CD8-positive, alpha-beta memory T cell (primary cell): ENCODE results near the gene MARK2. TPM values are rescaled to one million over a fixed set of nuclear protein-coding genes. Genes with fewer than 3 reads are reported as not detected.
A peak's percentile ranks its signal among the peaks of the same experiment; 100 is the strongest.
"Not testable (repeated sequence)": the region's sequence is repeated elsewhere in the genome, so short reads cannot be mapped to it uniquely, and the experiment has no call there.

Experiments used
- CTCF ChIA-PET: fragments of 350-600 bp; sonication (Branson Sonifier 250); formaldehyde crosslinking; loops from one replicate; lab custom pipeline; 2021; ENCODE audit warnings: antibody characterized with exemption; lab: Charles Lee
- POLR2A ChIA-PET: fragments of 350-600 bp; sonication (Branson Sonifier 250); formaldehyde crosslinking; loops from one replicate; lab custom pipeline; 2021; ENCODE audit warnings: antibody characterized with exemption; lab: Charles Lee
- DNase-seq, 5 donors: peaks; one replicate each; pipeline versions ENCODE4 v3.0.0 to v3.0.0-alpha.2; 2020 to 2022; ENCODE audit warnings: mixed read lengths in 1 of 5
- H3K27ac ChIP-seq: one replicate; pipeline ENCODE4 v1.7.0; 2013; ENCODE audit warnings: low read depth, mild to moderate bottlenecking, low read length, moderate library complexity
- H3K27me3 ChIP-seq: 2 replicates; pipeline ENCODE4 v1.7.0; 2013; ENCODE audit warnings: low read length, mild to moderate bottlenecking; ENCODE audit not compliant: insufficient read depth, poor library complexity, severe bottlenecking
- H3K36me3 ChIP-seq: 2 replicates; pipeline ENCODE4 v1.7.0; 2013; ENCODE audit warnings: mild to moderate bottlenecking, low read length, moderate library complexity; ENCODE audit not compliant: insufficient read depth
- H3K4me1 ChIP-seq: 2 replicates; pipeline ENCODE4 v1.7.0; 2013; ENCODE audit warnings: mild to moderate bottlenecking, low read length, moderate library complexity; ENCODE audit not compliant: insufficient read depth
- H3K4me3 ChIP-seq: 2 replicates; pipeline ENCODE4 v1.7.0; 2013; ENCODE audit warnings: mild to moderate bottlenecking, low read length
- H3K9me3 ChIP-seq: 2 replicates; pipeline ENCODE4 v1.7.0; 2013; ENCODE audit warnings: mild to moderate bottlenecking, low read length
- H3K27ac Mint-ChIP-seq, 8 donors: one replicate each; pipeline ENCODE4 v1.8.0; 2020 to 2021; ENCODE audit warnings: mixed read lengths in 8 of 8, mild to moderate bottlenecking in 6 of 8, inconsistent platforms in 3 of 8, moderate library complexity in 3 of 8
- H3K27me3 Mint-ChIP-seq, 2 donors: one replicate each; pipeline ENCODE4 v1.8.0; 2020 to 2021; ENCODE audit warnings: mixed read lengths in 2 of 2, mild to moderate bottlenecking in 1 of 2, moderate library complexity in 1 of 2
- H3K36me3 Mint-ChIP-seq, 3 donors: one replicate each; pipeline ENCODE4 v1.8.0; 2020 to 2021; ENCODE audit warnings: mixed read lengths in 3 of 3, inconsistent platforms in 1 of 3, mild to moderate bottlenecking in 1 of 3
- H3K4me1 Mint-ChIP-seq, 3 donors: one replicate each; pipeline ENCODE4 v1.8.0; 2020 to 2021; ENCODE audit warnings: mixed read lengths in 3 of 3, inconsistent platforms in 1 of 3, mild to moderate bottlenecking in 1 of 3
- H3K4me3 Mint-ChIP-seq, 7 donors: one replicate each; pipeline ENCODE4 v1.8.0; 2020 to 2021; ENCODE audit warnings: mixed read lengths in 7 of 7, mild to moderate bottlenecking in 6 of 7, moderate library complexity in 4 of 7, inconsistent platforms in 2 of 7
- H3K9me3 Mint-ChIP-seq, 5 donors: one replicate each; pipeline ENCODE4 v1.8.0; 2020 to 2022; ENCODE audit warnings: mixed read lengths in 5 of 5, mild to moderate bottlenecking in 3 of 5, moderate library complexity in 2 of 5, inconsistent platforms in 1 of 5
- polyA plus RNA-seq: library from polyadenylated mRNA; unstranded; fragments of 300-500 nt; fragmentation: Illumina TruSeq; gene quantifications from one replicate; pipeline ENCODE4 v1.2.3, GENCODE V29; 2021
- total RNA-seq, 2 experiments: library from RNA; stranded (reverse); gene quantifications; one replicate each; pipeline ENCODE4 v1.2.3, GENCODE V29; 2021

The MARK2 gene
- total and polyA plus RNA-seq, 3 experiments from 2014 or later = 34.5 to 72.5 (median 38.0) TPM

DNA sequence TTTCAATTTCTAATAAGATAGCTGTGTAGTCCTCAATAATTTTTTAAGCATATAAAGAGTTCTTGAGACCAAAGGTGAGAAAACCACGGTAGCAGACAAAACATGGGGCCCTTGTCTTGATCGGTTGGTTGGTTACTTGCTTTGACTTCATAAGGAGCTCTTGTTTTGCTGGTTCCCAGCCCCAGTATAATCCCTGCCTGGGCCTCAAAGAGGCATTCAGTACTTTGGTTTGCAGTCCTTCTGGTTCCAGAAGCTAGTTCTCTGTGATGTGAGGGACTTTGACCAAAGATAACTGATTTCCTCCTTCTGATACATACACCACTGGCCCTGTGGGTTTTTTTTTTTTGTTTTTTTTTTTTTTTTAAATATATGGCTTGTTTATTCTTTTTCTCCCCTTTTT lies 17.1 kb downstream of the MARK2 start:
- CTCF ChIA-PET = interaction anchor here (0.7 to 1.0 kb wide), 3 partner anchors 18 to 144 kb away, joined by 3 to 4 read pairs (median 3); no protein-coding TSS in a partner anchor
- POLR2A ChIA-PET = interaction anchor here (0.6 to 0.9 kb wide), 3 partner anchors 23 to 1184 kb away, joined by 3 to 4 read pairs (median 3); partner anchors contain the start of gene LBHD1
- Mint-ChIP-seq H3K4me3 (peak overlapping the region in 5 of 7 donors; percentile 26 to 83 (median 38)), H3K27me3 (peaks cover 0 to 2% of the 10 kb centered on the region in 2 donors), H3K27ac (peak overlapping the region in 5 of 8 donors; percentile 46 to 82 (median 54)), H3K36me3 (peaks cover 4 to 37% (median 10%) of the 10 kb centered on the region in 3 donors), H3K9me3 (no peaks in the 10 kb centered on the region), H3K4me1 (peaks cover 49 to 79% (median 70%) of the 10 kb centered on the region in 3 donors)
- Histone ChIP-seq H3K27ac (no peak overlapping the region), H3K4me1 (peaks cover 47% of the 10 kb centered on the region), H3K27me3 (no peaks in the 10 kb centered on the region), H3K36me3 (no peaks in the 10 kb centered on the region), H3K4me3 (no peak overlapping the region), H3K9me3 (no peaks in the 10 kb centered on the region)
- peak in 2 of 5 donors; percentile 33 to 53 for DNase-seq

DNA sequence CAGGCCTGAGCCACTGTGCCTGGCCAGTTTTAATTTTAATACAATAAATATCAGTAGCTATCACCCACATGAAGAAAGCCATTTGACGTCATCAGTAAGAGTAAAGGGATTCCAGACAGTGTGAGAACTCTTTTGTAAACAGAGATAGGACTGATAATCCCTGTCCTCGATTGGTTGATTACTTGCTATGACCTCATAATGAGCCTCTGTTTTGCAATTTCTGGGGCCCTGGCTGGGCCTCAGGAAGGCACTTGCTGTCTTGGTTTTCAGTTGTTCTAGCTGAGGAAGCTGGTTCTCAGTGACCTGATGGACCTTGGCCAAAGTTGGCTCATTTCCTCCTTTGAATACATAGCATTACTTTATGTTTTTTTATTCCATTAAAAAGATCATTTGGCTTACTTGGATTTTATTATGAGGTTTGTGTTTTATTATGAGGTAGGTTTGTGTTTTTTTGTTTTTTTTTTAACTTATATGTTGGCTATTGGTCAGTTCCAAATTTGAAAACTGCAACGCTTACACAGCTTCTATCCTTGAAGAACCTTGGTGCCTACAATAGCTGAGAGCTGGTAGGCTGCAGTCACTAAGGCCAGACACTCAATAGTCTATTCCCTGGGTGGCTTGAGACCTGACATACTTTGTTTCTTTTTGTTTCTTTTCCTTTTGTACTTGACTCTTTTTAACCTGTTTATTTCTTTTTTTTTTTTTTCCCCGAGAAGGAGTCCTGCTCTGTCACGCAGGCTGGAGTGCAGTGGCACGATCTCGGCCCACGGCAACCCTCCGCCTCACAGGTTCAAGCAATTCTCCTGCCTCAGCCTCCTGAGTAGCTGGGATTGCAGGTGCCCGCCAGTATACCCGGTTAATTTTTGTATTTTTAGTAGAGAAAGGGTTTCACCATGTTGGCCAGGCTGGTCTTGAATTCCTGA lies 20.0 kb downstream of the MARK2 start:
- ChIA-PET POLR2A (no interaction called here), CTCF (interaction anchor here (1.1 kb wide), 1 partner anchor 32 kb away, joined by 3 read pairs; no protein-coding TSS in a partner anchor)
- H3K9me3 Mint-ChIP-seq = no peaks in the 10 kb centered on the region

DNA sequence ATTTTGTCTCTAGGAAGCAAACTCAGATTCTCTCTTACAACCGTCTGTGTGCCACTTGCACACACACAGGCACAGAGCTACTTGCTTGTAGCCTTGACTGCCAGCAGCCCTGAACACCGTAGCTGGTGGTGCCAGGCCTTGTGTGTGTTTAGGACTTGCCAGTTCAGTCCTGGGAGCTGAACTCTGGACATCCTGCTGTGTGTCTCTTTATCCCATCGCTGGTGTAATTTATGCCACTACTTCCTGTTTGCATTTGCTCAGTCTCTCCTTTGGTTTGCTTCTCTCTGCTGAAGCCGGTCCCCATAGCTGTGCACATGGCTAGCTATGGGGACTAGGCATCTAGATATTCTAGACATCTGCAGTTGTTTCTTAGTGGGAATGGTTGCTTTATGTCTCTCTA lies 24.0 kb downstream of the MARK2 start:
- Mint-ChIP-seq H3K36me3 (peaks cover 0 to 35% (median 5%) of the 10 kb centered on the region in 3 donors), H3K4me1 (peaks cover 50 to 72% (median 66%) of the 10 kb centered on the region in 3 donors), H3K27me3 (no peaks in the 10 kb centered on the region), H3K4me3 (peak overlapping the region in 6 of 7 donors; percentile 3 to 78 (median 52)), H3K27ac (peak overlapping the region; percentile 33 to 89 (median 83)), H3K9me3 (no peaks in the 10 kb centered on the region)
- Histone ChIP-seq H3K27ac (no peak overlapping the region), H3K4me1 (peaks cover 47% of the 10 kb centered on the region), H3K36me3 (no peaks in the 10 kb centered on the region), H3K4me3 (no peak overlapping the region), H3K27me3 (no peaks in the 10 kb centered on the region), H3K9me3 (no peaks in the 10 kb centered on the region)
- DNase-seq = no peak
- CTCF ChIA-PET = interaction anchor here (1.1 to 1.9 kb wide), 7 partner anchors 10 to 137 kb away, joined by 3 to 5 read pairs (median 3); no protein-coding TSS in a partner anchor
- POLR2A ChIA-PET = no interaction called here

More for the DNA sequence above, 20.0 kb downstream of the MARK2 start:
- no peaks in the 10 kb centered on the region for H3K27me3 ChIP-seq
- no peaks in the 10 kb centered on the region for H3K36me3 ChIP-seq
- peaks cover 4 to 38% (median 6%) of the 10 kb centered on the region in 3 donors for H3K36me3 Mint-ChIP-seq
- H3K27ac ChIP-seq = no peak overlapping the region
- H3K9me3 ChIP-seq = no peaks in the 10 kb centered on the region
- peaks cover 43% of the 10 kb centered on the region for H3K4me1 ChIP-seq
- DNase-seq = no peak
- H3K4me3 ChIP-seq = no peak overlapping the region
- H3K27ac Mint-ChIP-seq = peak overlapping the region in 6 of 8 donors; percentile 22 to 82 (median 50)
- peaks cover 0 to 2% of the 10 kb centered on the region in 2 donors for H3K27me3 Mint-ChIP-seq
- peaks cover 42 to 72% (median 62%) of the 10 kb centered on the region in 3 donors for H3K4me1 Mint-ChIP-seq
- H3K4me3 Mint-ChIP-seq = peak overlapping the region in 1 of 7 donors; percentile 13

DNA sequence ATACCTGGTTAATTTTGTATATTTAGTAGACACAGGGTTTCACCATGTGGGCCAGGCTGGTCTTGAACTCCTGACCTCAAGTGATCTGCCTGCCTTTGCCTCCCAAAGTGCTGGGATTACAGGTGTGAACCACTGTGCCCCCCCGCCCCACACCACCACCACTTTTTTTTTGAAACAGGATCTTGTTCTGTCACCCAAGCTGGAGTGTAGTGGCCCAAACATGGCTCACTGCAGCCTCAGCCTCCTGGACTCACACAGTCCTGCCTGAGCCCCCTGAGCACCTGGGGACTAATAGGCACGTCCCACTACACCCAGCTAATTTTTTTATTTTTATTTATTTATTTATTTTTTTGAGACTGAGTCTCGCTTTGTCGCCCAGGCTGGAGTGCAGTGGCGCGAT lies 24.7 kb downstream of the MARK2 start:
- CTCF ChIA-PET = interaction anchor here (1.2 to 1.9 kb wide), 4 partner anchors 9 to 82 kb away, joined by 3 to 5 read pairs (median 4); no protein-coding TSS in a partner anchor
- POLR2A ChIA-PET = not testable (repeated sequence)
- H3K27ac Mint-ChIP-seq = peak overlapping the region in 4 of 8 donors; percentile 15 to 77 (median 28)

DNA sequence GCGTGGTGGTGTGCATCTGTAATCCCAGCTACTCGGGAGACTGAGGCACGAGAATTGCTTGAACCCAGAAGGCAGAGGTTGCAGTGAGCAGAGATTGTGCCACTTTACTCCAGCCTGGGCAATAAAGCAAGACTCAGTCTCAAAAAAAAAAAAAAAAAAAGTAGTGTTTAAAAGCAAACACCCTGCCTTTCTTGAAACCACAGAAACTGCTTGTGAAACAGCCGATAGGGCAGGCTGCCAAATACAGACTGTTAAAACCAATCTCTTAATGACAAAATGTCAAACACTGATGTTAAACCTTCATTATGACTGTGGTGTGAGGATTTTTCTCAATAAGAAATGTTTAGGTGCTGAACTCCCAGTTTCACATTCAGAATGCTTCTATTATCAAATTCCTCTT lies 27.3 kb downstream of the MARK2 start:
- Histone ChIP-seq H3K27ac (no peak overlapping the region), H3K27me3 (no peaks in the 10 kb centered on the region), H3K9me3 (no peaks in the 10 kb centered on the region), H3K36me3 (no peaks in the 10 kb centered on the region), H3K4me3 (no peak overlapping the region), H3K4me1 (peaks cover 76% of the 10 kb centered on the region)
- Mint-ChIP-seq H3K27me3 (no peaks in the 10 kb centered on the region), H3K9me3 (no peaks in the 10 kb centered on the region), H3K36me3 (peaks cover 0 to 36% (median 2%) of the 10 kb centered on the region in 3 donors), H3K27ac (peak overlapping the region; percentile 61 to 94 (median 84)), H3K4me3 (peak overlapping the region; percentile 18 to 78 (median 67)), H3K4me1 (peaks cover 73 to 82% (median 82%) of the 10 kb centered on the region in 3 donors)
- DNase-seq = peak; percentile 51 to 88 (median 79)
- POLR2A ChIA-PET = interaction anchor here (1.3 kb wide), 1 partner anchor 22 kb away, joined by 4 read pairs; no protein-coding TSS in a partner anchor
- CTCF ChIA-PET = interaction anchor here (1.4 to 2.0 kb wide), 4 partner anchors 29 to 338 kb away, joined by 4 to 7 read pairs (median 5); no protein-coding TSS in a partner anchor

More for the DNA sequence above, 24.7 kb downstream of the MARK2 start:
- DNase-seq, H3K36me3 ChIP-seq, H3K9me3 Mint-ChIP-seq, H3K9me3 ChIP-seq, H3K27ac ChIP-seq, H3K27me3 Mint-ChIP-seq, H3K4me3 ChIP-seq, H3K27me3 ChIP-seq: not testable (repeated sequence)
- peak overlapping the region in 2 of 7 donors; percentile 24 to 84 for H3K4me3 Mint-ChIP-seq
- peaks cover 51% of the 10 kb centered on the region for H3K4me1 ChIP-seq
- H3K36me3 Mint-ChIP-seq = peaks cover 0 to 38% (median 5%) of the 10 kb centered on the region in 3 donors
- H3K4me1 Mint-ChIP-seq = peaks cover 55 to 72% (median 69%) of the 10 kb centered on the region in 3 donors

DNA sequence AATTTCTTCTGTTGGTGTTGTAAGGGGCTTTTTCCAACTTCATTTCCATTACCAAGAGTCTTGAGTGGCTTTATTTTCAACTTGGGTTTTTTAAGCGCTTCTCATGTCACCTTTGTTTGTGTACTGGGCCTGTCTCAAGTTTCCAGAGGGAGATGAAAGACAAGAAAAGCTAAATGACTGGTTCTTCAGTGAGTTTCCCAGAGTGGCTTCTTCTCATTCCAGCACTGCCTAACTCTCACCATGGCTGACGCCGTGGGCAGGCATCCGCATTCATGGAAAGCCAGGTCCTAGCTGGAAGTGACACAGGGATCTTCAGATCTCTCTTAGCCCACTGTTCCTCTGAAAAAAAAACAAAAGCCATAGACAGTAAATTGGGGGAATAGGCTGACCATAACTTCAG lies 28.6 kb downstream of the MARK2 start:
- POLR2A ChIA-PET = no interaction called here
- no peak overlapping the region for H3K4me3 ChIP-seq
- no peaks in the 10 kb centered on the region for H3K9me3 ChIP-seq
- H3K4me3 Mint-ChIP-seq = peak overlapping the region in 1 of 7 donors; percentile 63
- H3K36me3 Mint-ChIP-seq = peaks cover 0 to 27% (median under 1%) of the 10 kb centered on the region in 3 donors
- no peaks in the 10 kb centered on the region for H3K9me3 Mint-ChIP-seq
- no peak overlapping the region for H3K27ac ChIP-seq
- CTCF ChIA-PET = interaction anchor here (1.2 to 1.6 kb wide), 4 partner anchors 22 to 337 kb away, joined by 3 to 5 read pairs (median 4); no protein-coding TSS in a partner anchor
- DNase-seq = no peak
- H3K27me3 ChIP-seq = no peaks in the 10 kb centered on the region
- H3K27me3 Mint-ChIP-seq = no peaks in the 10 kb centered on the region
- H3K4me1 ChIP-seq = peaks cover 83% of the 10 kb centered on the region
- H3K27ac Mint-ChIP-seq = peak overlapping the region in 6 of 8 donors; percentile 53 to 89 (median 76)
- H3K4me1 Mint-ChIP-seq = peaks cover 81 to 87% (median 86%) of the 10 kb centered on the region in 3 donors
- H3K36me3 ChIP-seq = no peaks in the 10 kb centered on the region

DNA sequence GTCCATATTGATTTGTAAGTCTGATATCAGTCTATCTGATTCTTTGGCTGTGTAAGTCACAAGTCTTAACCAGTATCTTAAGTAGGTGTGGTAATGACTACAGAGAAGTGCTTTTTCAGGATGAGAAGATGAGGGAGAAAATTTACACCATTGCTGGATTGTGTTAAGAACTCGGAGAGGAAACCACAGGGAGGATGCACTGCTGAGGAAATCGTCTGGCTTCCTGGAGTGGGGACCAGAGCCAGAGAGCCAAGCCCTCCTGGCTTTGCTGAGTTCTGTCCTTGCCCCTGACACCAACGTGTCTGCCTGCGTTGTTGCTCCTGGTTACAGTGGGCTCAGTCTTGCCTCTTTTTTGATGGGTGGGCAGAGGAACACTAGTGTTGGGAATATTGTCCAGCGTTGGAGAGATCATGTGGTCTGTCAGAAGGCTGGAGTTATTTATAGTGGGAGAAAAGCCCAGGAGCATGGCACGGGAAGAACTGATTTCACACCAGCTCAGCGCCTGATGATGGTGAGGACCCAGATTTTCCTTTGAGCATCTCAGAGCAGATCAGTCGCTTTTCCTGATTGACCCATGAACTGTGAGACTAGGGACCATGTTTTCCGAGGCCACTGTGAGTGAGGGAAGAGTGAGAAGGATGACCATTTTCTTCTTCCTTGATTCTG lies 29.6 kb downstream of the MARK2 start:
- DNase-seq = no peak
- Mint-ChIP-seq H3K36me3 (peaks cover 0 to 24% (median 0%) of the 10 kb centered on the region in 3 donors), H3K9me3 (no peaks in the 10 kb centered on the region), H3K27ac (peak overlapping the region in 6 of 8 donors; percentile 67 to 99 (median 84)), H3K4me3 (peak overlapping the region in 6 of 7 donors; percentile 18 to 71 (median 48)), H3K4me1 (peaks cover 80 to 87% (median 86%) of the 10 kb centered on the region in 3 donors), H3K27me3 (no peaks in the 10 kb centered on the region)
- peak overlapping the region; percentile 9 for H3K4me3 ChIP-seq
- no peaks in the 10 kb centered on the region for H3K36me3 ChIP-seq
- no peaks in the 10 kb centered on the region for H3K27me3 ChIP-seq
- peaks cover 84% of the 10 kb centered on the region for H3K4me1 ChIP-seq
- CTCF ChIA-PET = no interaction called here
- POLR2A ChIA-PET = interaction anchor here (0.5 to 1.0 kb wide), 4 partner anchors 18 to 1142 kb away, joined by 3 to 6 read pairs (median 4); partner anchors contain the start of gene MARK2
- no peaks in the 10 kb centered on the region for H3K9me3 ChIP-seq
- H3K27ac ChIP-seq = no peak overlapping the region
